ENCODE measurements around the gene LIMD2.
"Not testable (repeated sequence)": the region's sequence is repeated elsewhere in the genome, so short reads cannot be mapped to it uniquely, and the experiment has no call there.

The LIMD2 gene

DNA sequence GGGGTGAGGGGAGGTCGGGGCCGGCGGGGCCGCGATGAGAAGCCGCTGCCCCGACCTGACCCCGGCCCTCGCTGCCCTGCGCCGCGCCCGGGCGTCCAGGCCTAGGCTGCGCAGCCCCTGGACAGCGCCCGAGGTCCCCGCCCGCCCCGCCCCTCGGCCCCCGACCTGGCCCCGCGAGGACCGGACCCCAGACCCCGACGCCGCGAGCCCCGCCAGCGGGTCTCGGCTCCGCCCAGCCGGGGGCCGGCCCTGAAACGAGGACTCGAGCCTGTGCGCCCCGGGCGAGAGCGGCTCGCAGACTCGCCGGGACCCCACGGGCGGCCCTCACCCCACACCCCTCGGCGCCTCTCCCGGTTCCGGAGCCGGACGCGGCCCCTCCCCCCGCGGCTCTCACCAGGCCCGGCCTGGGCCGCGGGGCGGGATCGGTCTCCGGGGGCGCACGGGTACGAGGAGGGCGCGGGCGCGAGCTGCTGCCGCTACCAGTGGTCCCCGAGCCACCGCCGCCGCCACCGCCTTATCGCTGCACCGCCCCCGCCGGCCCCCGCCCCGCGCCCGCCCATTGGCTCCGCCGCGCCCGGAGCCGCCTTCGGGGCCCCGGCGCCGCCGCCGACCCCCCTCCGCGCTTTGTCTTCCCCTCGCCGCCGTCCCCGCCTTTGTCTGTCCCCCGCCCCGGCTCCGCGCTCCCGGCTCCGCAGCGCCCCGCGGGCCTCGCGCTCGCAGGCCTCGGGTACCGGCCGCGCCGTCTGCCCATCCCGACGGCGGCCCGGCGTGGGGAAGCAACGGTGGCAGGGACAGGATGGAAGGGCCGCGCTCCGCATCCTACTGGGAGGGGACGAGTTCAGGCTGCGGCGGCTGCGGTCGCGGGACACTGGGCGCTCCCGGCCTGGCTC is at the start of gene LIMD2:
Gene LIMD2, minus strand, starts transcription at position 488 of the 890 bp plus-strand sequence. CDS start 827 bp downstream, outside the sequence.
- peak; percentile 44 for DNase-seq

- peak; percentile 98 for DNase-seq
Measured at GRCh38 chr17:63741408-63742173, 41.7 kb upstream of the LIMD2 start, which contains the start of gene STRADA. Gene STRADA, minus strand, starts transcription at chr17:63741799. Its CDS starts 13,430 bp downstream, at chr17:63728369.

DNA sequence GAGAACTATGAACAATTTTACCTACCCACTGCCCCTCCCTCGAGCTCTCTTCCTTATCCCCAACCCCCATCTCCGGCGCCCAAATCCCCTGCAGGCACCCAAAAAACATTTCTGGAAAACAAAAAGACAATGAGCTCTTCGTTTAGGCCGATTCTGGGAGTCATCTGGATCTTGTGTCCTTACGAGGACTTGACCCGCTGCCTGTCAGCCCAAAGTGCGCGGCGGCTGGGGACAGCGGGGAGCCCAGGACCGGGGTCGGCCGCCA is 41.1 kb upstream of the LIMD2 start:
- no peak for DNase-seq

DNA sequence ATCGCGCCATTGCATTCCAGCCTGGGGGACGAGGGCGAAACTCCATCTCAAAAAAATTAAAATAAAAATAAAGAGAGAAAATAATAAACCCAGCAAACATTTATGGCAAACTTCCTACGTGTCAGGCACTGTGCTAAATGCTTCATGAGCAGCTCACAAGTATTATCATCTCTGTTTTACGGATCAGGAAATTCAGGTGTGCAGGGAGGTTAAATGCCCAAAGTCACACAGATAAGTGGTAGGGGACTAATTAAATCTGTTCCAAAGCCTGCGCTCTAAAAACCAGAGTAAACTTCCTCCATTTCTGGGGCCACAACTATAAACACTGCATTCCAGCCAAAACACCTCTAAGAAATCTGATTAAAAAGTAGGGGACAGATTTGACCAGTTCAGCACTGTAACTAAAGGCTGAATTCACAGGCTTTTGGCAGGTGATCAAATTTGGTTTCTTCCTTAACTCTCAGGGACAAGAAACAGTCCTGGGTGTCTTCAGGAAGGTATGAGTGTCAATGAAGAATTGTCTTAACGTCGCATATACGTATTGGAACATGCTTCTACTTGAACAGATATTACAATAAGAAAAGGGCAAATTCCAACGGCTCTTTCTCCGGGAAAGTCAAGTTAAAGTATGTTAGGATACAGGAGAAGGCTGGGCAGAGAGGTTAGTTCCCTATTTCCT is 40.7 kb upstream of the LIMD2 start:
- no peak for DNase-seq

DNA sequence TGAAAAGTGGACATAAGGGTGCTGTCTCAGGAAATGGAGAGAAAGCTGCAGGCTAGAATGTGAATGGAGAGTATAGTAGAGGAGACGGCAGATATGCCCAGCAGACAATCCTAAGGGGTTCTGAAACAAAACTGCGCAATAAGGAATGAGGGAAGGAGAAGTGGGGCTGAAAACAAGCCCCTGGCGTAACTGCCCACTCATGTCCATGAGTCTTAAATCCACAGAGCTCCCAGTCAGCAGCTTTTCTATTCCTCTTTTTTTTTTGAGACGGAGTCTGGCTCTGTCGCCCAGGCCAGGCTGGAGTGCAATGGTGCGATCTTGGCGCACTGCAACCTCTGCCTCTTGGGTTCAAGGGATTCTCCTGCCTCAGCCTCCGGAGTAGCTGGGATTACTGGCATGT is 35.8 kb upstream of the LIMD2 start:
- DNase-seq, result no peak

GRCh38 chr17:63722403-63722802 is 22.5 kb upstream of the LIMD2 start:
- DNase-seq, result no peak

- DNase-seq, result not testable (repeated sequence)
Measured at GRCh38 chr17:63720194-63720593, 20.3 kb upstream of the LIMD2 start.

DNA sequence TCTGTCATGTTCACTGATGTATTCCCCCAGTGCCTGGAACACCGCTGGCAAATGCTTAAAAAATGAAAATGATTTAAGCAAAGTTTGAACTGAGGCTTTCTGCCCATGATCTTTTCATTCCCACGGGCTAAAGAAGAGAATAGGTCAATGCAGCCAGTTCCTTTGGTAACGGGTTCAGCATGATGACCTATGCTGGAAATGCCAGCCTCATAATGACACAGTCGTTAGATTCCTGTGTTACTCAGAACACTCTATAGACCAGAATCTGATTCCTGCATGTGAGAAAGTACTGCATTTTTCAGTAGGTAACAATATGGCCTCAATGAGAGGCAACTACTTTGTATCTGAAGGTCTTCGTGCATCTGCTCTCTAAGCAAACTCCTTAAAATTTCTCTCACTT is 19.1 kb upstream of the LIMD2 start:
- no peak for DNase-seq

GRCh38 chr17:63716426-63716825 is 16.5 kb upstream of the LIMD2 start:
- DNase-seq, result no peak

DNA sequence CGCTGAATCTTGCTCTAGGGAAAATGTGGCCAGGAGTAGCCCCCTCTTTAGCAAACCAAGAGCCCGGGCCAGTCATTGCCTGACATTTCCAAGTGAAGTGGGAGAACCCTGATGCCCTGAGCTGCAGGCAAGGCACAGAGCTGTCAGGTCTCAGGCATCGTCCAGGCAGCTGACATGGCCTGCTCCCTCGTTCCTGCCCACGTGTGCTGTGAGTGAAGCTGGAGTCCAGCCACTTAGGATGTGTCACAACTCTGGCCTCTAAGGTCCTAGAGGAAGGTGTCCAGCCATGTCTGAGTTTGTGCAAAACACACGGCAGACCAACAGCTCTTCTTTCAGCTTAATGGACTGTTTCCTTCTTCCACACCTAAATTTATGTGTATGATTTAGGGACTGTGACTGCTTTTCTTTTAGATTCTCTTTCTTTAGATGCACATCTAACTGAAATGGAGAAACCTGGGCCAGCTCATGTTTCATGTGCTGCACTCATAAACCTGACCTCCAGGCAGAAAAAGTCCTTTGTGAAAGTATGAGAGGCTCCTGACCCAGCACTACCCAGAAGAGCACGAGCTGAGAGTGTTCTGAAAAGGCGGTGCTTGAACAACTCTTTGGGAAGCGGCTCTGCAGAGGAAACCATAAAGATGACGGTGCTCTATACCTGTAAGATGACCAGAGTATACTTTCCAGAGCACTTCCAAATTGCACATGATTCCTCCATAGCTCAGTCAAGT is 14.8 kb upstream of the LIMD2 start:
- DNase-seq, result no peak

- DNase-seq, result no peak
Measured at GRCh38 chr17:63709110-63709509, 9.2 kb upstream of the LIMD2 start.

GRCh38 chr17:63707151-63707550 is 7.2 kb upstream of the LIMD2 start:
- no peak for DNase-seq

DNA sequence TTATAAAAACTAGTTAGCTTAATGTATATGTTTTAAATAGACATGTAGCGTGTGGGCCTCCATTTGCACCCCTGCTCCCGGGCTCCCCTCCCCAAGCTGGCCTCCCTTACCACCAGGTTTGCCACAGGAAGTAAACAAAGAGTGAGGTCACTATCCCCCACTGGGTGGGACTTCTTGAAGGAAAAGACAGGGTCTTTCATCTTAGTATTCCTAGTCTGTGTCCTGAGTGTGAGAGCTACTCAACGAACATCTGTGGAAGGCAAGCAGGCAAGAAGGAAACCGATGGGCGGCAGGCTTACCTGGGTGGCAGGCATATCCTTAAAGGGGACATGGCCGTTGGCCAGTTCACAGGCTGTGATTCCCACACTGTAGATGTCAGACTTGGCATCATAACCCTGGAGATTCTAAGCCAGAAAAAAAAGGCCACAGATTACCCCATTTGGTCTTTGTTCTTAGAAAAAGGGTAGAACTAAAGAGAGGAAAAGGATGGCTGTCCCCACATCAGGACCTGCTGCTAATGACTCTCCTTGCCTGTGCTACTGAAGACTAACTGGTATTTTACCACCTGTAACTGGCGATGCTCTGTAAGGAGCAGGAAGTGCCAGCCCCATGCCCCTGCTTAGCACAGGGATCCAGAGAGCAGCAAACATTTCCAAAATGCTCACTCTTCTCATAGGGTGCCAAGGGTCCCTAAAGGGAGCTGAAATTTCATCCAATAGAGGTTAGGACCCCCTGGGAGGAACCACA is 6.6 kb upstream of the LIMD2 start:
- no peak for DNase-seq

DNA sequence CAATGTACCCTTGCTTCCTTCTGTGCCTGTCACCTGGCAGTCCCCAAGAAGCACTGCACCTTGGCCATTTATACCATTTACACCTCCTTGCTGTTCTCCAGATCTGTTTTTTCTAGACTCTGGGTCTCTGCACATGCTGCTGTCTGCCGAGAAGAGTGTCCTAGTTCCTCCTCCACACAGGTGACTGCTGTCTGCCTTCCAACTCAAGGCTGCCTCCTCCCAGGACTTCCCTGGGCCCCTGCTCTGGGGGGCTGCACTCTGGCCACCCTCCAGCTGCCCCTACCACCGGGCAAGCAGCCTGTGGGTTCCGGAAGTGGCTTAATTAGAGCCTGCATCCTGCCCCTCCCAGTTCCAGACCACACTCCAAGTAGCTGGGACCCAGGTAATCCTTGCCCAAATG is 5.7 kb upstream of the LIMD2 start:
- DNase-seq, result no peak

DNA sequence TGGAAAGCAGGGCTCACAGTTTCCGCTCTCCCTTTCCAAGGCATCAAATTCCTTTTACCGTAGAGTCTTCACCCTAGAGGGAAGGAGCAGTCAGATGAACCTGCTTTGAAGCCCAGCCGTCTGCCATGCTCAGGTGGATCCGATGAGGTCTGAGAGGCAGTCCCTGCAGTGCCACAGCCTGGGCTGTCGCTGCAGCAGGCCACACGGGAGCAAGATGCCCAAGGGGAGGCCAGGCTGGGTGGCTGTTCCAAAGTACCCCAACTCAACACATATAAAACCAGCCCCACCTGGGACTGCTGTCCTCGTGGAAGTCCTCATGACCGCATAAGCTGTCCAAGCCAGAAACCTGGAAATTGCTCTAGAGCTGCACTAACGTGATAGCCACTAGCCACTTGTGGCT is 4.9 kb upstream of the LIMD2 start:
- DNase-seq, result no peak

DNA sequence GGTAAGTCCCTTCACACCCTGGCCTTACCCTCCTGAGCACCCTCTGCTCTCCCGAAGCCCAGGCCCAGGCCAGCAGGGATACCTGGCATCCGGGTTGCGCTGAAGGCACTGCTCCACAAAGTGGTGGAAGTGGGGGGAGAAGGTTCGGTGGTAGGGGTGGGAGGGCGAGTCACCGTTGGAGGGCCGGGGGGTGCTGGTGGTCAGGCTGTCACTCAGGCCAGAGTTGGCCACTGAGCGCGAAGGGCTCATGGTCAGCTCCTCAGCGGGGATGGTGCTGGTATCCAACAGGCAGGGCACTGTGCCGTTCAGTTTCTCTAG is 4.3 kb upstream of the LIMD2 start:
- DNase-seq, result no peak

DNA sequence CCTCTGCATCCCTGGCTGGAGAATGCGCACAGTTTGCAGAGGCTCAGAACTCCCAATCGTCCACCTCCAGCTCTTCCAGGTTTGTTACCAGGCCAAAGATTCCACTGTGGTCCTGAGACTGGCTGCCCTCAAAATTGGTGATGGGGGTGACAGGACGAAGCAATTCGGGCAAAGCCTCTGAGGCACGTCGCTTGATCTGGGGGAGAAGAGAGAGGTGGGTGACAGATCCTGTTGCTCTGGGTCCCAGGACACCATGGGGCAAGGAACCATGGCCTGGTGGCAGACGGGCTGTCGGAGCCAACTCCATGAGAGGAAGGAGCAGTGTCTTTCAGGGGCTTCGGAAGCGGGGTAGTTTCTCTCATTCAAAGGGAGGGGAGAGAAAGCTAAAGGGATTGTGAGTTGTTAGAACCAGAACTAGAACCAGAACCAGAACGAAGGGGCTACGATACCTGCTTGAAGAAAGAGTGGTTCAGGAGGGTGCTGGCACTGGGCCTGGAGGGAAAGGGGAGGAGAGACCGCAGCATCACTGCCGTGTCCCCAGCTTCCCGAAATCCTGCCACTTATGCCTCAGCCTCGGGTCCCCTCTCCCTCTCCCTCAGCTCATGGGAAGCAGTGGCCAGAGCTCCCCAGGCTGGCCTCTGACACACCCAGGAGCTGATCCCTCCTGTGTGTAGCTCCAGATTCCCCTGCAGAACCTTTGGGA is 3.8 kb upstream of the LIMD2 start:
- DNase-seq, result no peak

DNA sequence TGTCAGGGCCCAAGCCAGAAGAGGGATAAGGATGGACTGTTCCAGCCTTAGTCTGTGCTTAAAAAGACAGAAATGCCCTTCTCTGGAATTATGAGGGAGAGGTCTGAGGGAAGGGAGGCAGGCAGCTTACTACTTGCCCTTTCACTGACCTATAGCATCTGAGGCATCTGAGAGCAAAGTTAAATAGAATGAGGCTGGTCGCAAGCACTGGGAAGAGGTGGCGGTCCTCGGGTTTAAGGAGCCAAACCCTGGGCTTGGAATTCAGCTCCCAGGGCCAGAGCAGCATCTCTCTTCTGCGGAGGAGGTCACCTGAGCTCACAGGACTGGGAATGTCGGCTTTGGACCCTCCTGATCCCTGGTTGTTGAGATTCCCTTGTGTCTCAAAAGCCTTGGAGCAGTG is 3.1 kb upstream of the LIMD2 start:
- DNase-seq, result no peak

GRCh38 chr17:63702721-63703015 is 2.7 kb upstream of the LIMD2 start:
- DNase-seq, result no peak

DNA sequence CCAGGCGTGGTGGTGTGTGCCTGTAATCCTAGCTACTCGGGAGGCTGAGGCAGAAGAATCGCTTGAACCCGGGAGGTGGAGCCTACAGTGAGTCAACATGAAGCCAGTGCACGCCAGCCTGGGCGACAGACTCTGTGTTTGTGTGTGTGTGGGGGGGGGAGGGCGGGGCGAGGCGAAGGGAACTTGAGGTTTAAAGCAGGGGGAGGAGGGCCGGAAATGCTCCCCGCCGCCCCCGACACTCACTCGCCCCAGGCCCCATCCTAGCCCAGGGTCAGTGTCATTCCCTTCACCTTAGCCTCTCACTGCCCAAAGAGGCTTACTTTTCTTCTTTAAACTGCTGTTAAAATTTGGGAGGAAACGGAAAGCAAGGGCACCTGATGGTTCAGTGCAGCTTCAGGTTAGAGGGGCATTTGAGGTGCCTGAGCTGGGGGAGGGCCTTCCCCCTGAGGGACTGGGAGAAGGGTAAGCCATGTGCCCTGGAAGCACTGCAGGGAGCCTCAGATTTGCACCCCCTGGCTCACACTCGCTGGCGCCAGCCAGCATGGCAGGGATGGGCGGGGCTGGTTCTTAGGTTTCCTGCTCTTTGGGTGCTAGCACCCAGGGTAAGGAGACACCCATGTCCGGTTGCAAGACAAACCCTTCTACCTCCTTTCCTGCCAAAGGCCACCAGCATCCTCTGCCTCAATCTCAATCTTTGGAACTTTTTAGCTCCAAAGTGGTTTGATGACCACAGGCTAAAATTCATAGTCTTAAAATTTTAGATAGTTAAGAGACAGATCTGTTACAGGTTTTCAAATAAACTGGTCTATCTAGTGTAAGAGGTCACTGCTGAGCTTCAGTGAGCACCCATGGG is 2.2 kb upstream of the LIMD2 start:
- no peak for DNase-seq

DNA sequence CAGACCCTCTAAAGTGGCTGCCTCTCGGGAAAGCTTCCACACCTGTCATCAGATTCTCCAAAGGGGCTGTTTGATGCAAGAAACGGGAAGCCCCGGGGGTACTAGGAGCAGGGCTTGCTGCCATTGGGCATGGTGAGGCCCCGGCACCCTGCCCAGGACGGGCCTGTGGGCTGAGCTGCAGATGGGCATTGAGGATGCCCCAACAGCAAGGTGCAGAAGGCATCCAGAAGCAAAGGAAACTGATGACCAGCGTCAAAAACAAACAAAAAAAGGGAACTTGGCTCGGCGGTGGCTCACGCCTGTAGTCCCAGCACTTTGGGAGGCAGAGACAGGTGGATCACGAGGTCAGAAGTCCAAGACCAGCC is 1.5 kb upstream of the LIMD2 start:
- DNase-seq, result no peak

All from GDM1 (cell line).